ENCODE data around the gene EPS8L2.

Gene EPS8L2

GRCh38 chr11:766936-767210, 60.8 kb downstream of the EPS8L2 start:
- H3K23ac ChIP-seq (ENCODE audit: low read length) = no peak overlapping the region
- WGBS (ENCODE audit: extremely low coverage, insufficient coverage, insufficient read length) = no CpG with 5 or more reads among the region's 2 CpGs
- H2BK12ac ChIP-seq (ENCODE audit: low read length) = no peak overlapping the region
- no peak overlapping the region for H3K4me2 ChIP-seq (ENCODE audit: low read length)
- no peak overlapping the region for H3K9ac ChIP-seq (ENCODE audit: low read length)
- H3K4me1 ChIP-seq (ENCODE audit: control insufficient read depth in 1 of 2, insufficient read depth in 2 of 2, low read length in 2 of 2) = peaks cover 0 to 2% of the 10 kb centered on the region in 2 experiments
- peaks cover 2% of the 10 kb centered on the region for H3K9me3 ChIP-seq (ENCODE audit: insufficient read depth, low read depth, low read length)
- no peak overlapping the region for H4K12ac ChIP-seq (ENCODE audit: low read depth, low read length)
- no peak overlapping the region for H3K4me3 ChIP-seq (ENCODE audit: low read depth, low read length)
- no peak for DNase-seq
- no peak overlapping the region for H2BK5ac ChIP-seq (ENCODE audit: low read depth, low read length, poor library complexity)
- no peak overlapping the region for H2AK5ac ChIP-seq (ENCODE audit: low read length)
- no peak overlapping the region for H4K8ac ChIP-seq (ENCODE audit: low read depth, low read length)
- H2AFZ ChIP-seq (ENCODE audit: insufficient read depth, low read length, poor library complexity) = no peak overlapping the region
- no peaks in the 10 kb centered on the region for H3K27me3 ChIP-seq (ENCODE audit: insufficient read depth, low read length)
- peaks cover 68 to 72% of the 10 kb centered on the region in 2 experiments for H3K36me3 ChIP-seq (ENCODE audit: control insufficient read depth in 1 of 2, insufficient read depth in 2 of 2, low read length in 2 of 2)
- no peak overlapping the region for H3K14ac ChIP-seq (ENCODE audit: low read length)
- no peak overlapping the region for H4K91ac ChIP-seq (ENCODE audit: low read depth, low read length)
- H3K27ac ChIP-seq (ENCODE audit: low read depth, low read length) = no peak overlapping the region
- no peak overlapping the region for H3K4ac ChIP-seq (ENCODE audit: low read depth, low read length)
- no peaks in the 10 kb centered on the region for H3K79me2 ChIP-seq (ENCODE audit: control insufficient read depth, insufficient read depth, low read length, poor library complexity)
- no peaks in the 10 kb centered on the region for H3K79me1 ChIP-seq (ENCODE audit: low read length)
- no peak overlapping the region for H2BK120ac ChIP-seq (ENCODE audit: insufficient read depth, low read length, poor library complexity)
- no peak overlapping the region for H3K18ac ChIP-seq (ENCODE audit: low read length)

GRCh38 chr11:767238-767637, 61.2 kb downstream of the EPS8L2 start:
- H3K36me3 ChIP-seq (ENCODE audit: control insufficient read depth in 1 of 2, insufficient read depth in 2 of 2, low read length in 2 of 2) = peaks cover 71 to 73% of the 10 kb centered on the region in 2 experiments
- no peak overlapping the region for H2AFZ ChIP-seq (ENCODE audit: insufficient read depth, low read length, poor library complexity)
- no peaks in the 10 kb centered on the region for H3K79me1 ChIP-seq (ENCODE audit: low read length)
- H2BK12ac ChIP-seq (ENCODE audit: low read length) = no peak overlapping the region
- H3K23ac ChIP-seq (ENCODE audit: low read length) = no peak overlapping the region
- no peaks in the 10 kb centered on the region for H3K27me3 ChIP-seq (ENCODE audit: insufficient read depth, low read length)
- no peak overlapping the region for H3K14ac ChIP-seq (ENCODE audit: low read length)
- H3K4me3 ChIP-seq (ENCODE audit: low read depth, low read length) = no peak overlapping the region
- H4K12ac ChIP-seq (ENCODE audit: low read depth, low read length) = no peak overlapping the region
- no peak overlapping the region for H2AK5ac ChIP-seq (ENCODE audit: low read length)
- no peak overlapping the region for H3K18ac ChIP-seq (ENCODE audit: low read length)
- no peak overlapping the region for H4K91ac ChIP-seq (ENCODE audit: low read depth, low read length)
- peaks cover 2% of the 10 kb centered on the region for H3K9me3 ChIP-seq (ENCODE audit: insufficient read depth, low read depth, low read length)
- WGBS (ENCODE audit: extremely low coverage, insufficient coverage, insufficient read length) = no CpG with 5 or more reads among the region's 11 CpGs
- H3K9ac ChIP-seq (ENCODE audit: low read length) = no peak overlapping the region
- no peak overlapping the region for H4K8ac ChIP-seq (ENCODE audit: low read depth, low read length)
- H2BK120ac ChIP-seq (ENCODE audit: insufficient read depth, low read length, poor library complexity) = no peak overlapping the region
- H3K4ac ChIP-seq (ENCODE audit: low read depth, low read length) = no peak overlapping the region
- no peak overlapping the region for H2BK5ac ChIP-seq (ENCODE audit: low read depth, low read length, poor library complexity)
- no peak overlapping the region for H3K4me2 ChIP-seq (ENCODE audit: low read length)
- H3K27ac ChIP-seq (ENCODE audit: low read depth, low read length) = no peak overlapping the region
- DNase-seq = no peak
- peaks cover 0 to 4% of the 10 kb centered on the region in 2 experiments for H3K4me1 ChIP-seq (ENCODE audit: control insufficient read depth in 1 of 2, insufficient read depth in 2 of 2, low read length in 2 of 2)
- H3K79me2 ChIP-seq (ENCODE audit: control insufficient read depth, insufficient read depth, low read length, poor library complexity) = no peaks in the 10 kb centered on the region

- peaks cover 2% of the 10 kb centered on the region for H3K79me2 ChIP-seq (ENCODE audit: control insufficient read depth, insufficient read depth, low read length, poor library complexity)
- peaks cover 65 to 66% of the 10 kb centered on the region in 2 experiments for H3K36me3 ChIP-seq (ENCODE audit: control insufficient read depth in 1 of 2, insufficient read depth in 2 of 2, low read length in 2 of 2)
- no peak overlapping the region for H4K91ac ChIP-seq (ENCODE audit: low read depth, low read length)
- H4K8ac ChIP-seq (ENCODE audit: low read depth, low read length) = no peak overlapping the region
- no peak overlapping the region for H3K23ac ChIP-seq (ENCODE audit: low read length)
- no peak overlapping the region for H2AK5ac ChIP-seq (ENCODE audit: low read length)
- H3K27ac ChIP-seq (ENCODE audit: low read depth, low read length) = no peak overlapping the region
- H2AFZ ChIP-seq (ENCODE audit: insufficient read depth, low read length, poor library complexity) = no peak overlapping the region
- H2BK12ac ChIP-seq (ENCODE audit: low read length) = no peak overlapping the region
- WGBS (ENCODE audit: extremely low coverage, insufficient coverage, insufficient read length) = no CpG with 5 or more reads among the region's 23 CpGs
- H3K79me1 ChIP-seq (ENCODE audit: low read length) = no peaks in the 10 kb centered on the region
- no peak overlapping the region for H2BK5ac ChIP-seq (ENCODE audit: low read depth, low read length, poor library complexity)
- no peak for DNase-seq
- no peak overlapping the region for H3K9ac ChIP-seq (ENCODE audit: low read length)
- H3K27me3 ChIP-seq (ENCODE audit: insufficient read depth, low read length) = no peaks in the 10 kb centered on the region
- no peak overlapping the region for H2BK120ac ChIP-seq (ENCODE audit: insufficient read depth, low read length, poor library complexity)
- H3K4me2 ChIP-seq (ENCODE audit: low read length) = no peak overlapping the region
- no peak overlapping the region for H3K4me3 ChIP-seq (ENCODE audit: low read depth, low read length)
- H3K9me3 ChIP-seq (ENCODE audit: insufficient read depth, low read depth, low read length) = peaks cover 2% of the 10 kb centered on the region
- H3K14ac ChIP-seq (ENCODE audit: low read length) = no peak overlapping the region
- H3K4me1 ChIP-seq (ENCODE audit: control insufficient read depth in 1 of 2, insufficient read depth in 2 of 2, low read length in 2 of 2) = peaks cover 1 to 16% of the 10 kb centered on the region in 2 experiments
- no peak overlapping the region for H3K4ac ChIP-seq (ENCODE audit: low read depth, low read length)
- no peak overlapping the region for H4K12ac ChIP-seq (ENCODE audit: low read depth, low read length)
- no peak overlapping the region for H3K18ac ChIP-seq (ENCODE audit: low read length)
Measured at GRCh38 chr11:769887-770641, 64.0 kb downstream of the EPS8L2 start.

GRCh38 chr11:770642-771616, 64.9 kb downstream of the EPS8L2 start:
- H4K12ac ChIP-seq (ENCODE audit: low read depth, low read length) = no peak overlapping the region
- no CpG with 5 or more reads among the region's 32 CpGs for WGBS (ENCODE audit: extremely low coverage, insufficient coverage, insufficient read length)

More at GRCh38 chr11:770642-771616, 64.9 kb downstream of the EPS8L2 start:
- Histone ChIP-seq H2AK5ac (ENCODE audit: low read length) (no peak overlapping the region), H3K9me3 (ENCODE audit: insufficient read depth, low read depth, low read length) (peaks cover 2% of the 10 kb centered on the region), H2AFZ (ENCODE audit: insufficient read depth, low read length, poor library complexity) (no peak overlapping the region), H3K4me1 (ENCODE audit: control insufficient read depth in 1 of 2, insufficient read depth in 2 of 2, low read length in 2 of 2) (peaks cover 7 to 21% of the 10 kb centered on the region in 2 experiments), H2BK12ac (ENCODE audit: low read length) (no peak overlapping the region), H3K27me3 (ENCODE audit: insufficient read depth, low read length) (no peaks in the 10 kb centered on the region), H4K8ac (ENCODE audit: low read depth, low read length) (no peak overlapping the region), H3K79me2 (ENCODE audit: control insufficient read depth, insufficient read depth, low read length, poor library complexity) (peaks cover 2% of the 10 kb centered on the region), H2BK120ac (ENCODE audit: insufficient read depth, low read length, poor library complexity) (no peak overlapping the region), H3K23ac (ENCODE audit: low read length) (no peak overlapping the region), H3K4ac (ENCODE audit: low read depth, low read length) (no peak overlapping the region), H2BK5ac (ENCODE audit: low read depth, low read length, poor library complexity) (no peak overlapping the region), H3K9ac (ENCODE audit: low read length) (no peak overlapping the region), H3K4me3 (ENCODE audit: low read depth, low read length) (no peak overlapping the region), H3K14ac (ENCODE audit: low read length) (no peak overlapping the region), H4K91ac (ENCODE audit: low read depth, low read length) (no peak overlapping the region), H3K18ac (ENCODE audit: low read length) (no peak overlapping the region), H3K4me2 (ENCODE audit: low read length) (no peak overlapping the region), H3K36me3 (ENCODE audit: control insufficient read depth in 1 of 2, insufficient read depth in 2 of 2, low read length in 2 of 2) (peaks cover 57 to 58% of the 10 kb centered on the region in 2 experiments), H3K27ac (ENCODE audit: low read depth, low read length) (no peak overlapping the region), H3K79me1 (ENCODE audit: low read length) (no peaks in the 10 kb centered on the region)
- no peak for DNase-seq
